ENCODE data around the gene CEP57L1. TPM values are rescaled to one million over a fixed set of nuclear protein-coding genes. Genes with fewer than 3 reads are reported as not detected.
"Not testable (repeated sequence)": the region's sequence is repeated elsewhere in the genome, so short reads cannot be mapped to it uniquely, and the experiment has no call there.

The CEP57L1 gene
- total RNA-seq, 1 donor from 2014 or later, result 22.7 TPM

DNA sequence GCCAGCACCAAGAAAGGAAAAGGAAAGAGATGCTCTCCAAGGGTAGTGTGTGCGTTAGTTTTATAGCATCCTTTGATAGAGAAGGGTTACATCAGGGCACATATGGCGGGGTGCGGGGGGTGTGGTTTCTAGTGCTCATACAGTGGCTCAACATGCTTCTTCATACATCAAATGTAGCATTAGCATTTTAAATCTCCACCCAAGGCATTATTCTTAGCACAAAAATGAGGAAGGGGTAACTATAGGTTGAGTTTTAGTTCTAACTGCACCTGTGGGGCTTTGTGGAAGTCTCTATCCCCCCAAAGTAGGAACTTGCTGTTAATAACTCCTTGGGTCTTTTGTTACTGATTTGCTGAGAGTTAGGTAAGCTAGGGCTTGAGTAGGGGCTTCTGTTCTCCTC lies 89.3 kb downstream of the CEP57L1 start:
- Mint-ChIP-seq H3K27me3 (ENCODE audit: unreplicated experiment) (no peaks in the 10 kb centered on the region), H3K27ac (ENCODE audit: unreplicated experiment) (no peak overlapping the region)

DNA sequence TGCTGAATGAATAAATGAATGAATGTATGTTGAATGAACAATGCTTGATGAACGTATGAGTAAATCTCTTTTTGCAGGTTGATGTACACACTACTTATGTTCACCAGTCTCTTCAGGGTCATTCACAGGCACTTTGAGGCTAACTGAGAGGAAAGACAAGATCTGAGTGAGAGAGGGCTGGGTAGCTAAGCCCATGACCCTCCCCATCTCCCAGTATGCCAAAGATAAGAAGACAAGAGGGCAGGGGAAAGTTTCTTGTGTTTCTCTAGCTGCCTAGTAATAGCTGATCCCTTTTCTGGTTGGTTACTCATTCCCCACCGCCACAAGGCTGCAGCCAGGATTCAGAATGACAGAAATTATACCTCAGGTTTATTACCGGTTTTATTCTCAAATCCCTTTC lies 90.7 kb downstream of the CEP57L1 start:
- no peak overlapping the region for H3K27ac Mint-ChIP-seq (ENCODE audit: unreplicated experiment)
- no peaks in the 10 kb centered on the region for H3K27me3 Mint-ChIP-seq (ENCODE audit: unreplicated experiment)
- no peak overlapping the region for H3K4me3 Mint-ChIP-seq (ENCODE audit: unreplicated experiment)
- TF ChIP-seq, protein P1, sequence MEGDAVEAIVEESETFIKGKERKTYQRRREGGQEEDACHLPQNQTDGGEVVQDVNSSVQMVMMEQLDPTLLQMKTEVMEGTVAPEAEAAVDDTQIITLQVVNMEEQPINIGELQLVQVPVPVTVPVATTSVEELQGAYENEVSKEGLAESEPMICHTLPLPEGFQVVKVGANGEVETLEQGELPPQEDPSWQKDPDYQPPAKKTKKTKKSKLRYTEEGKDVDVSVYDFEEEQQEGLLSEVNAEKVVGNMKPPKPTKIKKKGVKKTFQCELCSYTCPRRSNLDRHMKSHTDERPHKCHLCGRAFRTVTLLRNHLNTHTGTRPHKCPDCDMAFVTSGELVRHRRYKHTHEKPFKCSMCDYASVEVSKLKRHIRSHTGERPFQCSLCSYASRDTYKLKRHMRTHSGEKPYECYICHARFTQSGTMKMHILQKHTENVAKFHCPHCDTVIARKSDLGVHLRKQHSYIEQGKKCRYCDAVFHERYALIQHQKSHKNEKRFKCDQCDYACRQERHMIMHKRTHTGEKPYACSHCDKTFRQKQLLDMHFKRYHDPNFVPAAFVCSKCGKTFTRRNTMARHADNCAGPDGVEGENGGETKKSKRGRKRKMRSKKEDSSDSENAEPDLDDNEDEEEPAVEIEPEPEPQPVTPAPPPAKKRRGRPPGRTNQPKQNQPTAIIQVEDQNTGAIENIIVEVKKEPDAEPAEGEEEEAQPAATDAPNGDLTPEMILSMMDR (IDR thresholded peaks at IDR 0.05; ENCODE audit: partially characterized antibody, unreplicated experiment), result no peak
- no peaks in the 10 kb centered on the region for H3K4me1 Mint-ChIP-seq (ENCODE audit: low read depth, unreplicated experiment)
- DNase-seq, result no peak
- H3K9me3 Mint-ChIP-seq (ENCODE audit: unreplicated experiment), result peaks cover 4% of the 10 kb centered on the region
- H3K36me3 Mint-ChIP-seq (ENCODE audit: unreplicated experiment), result peaks cover 5% of the 10 kb centered on the region

More for the DNA sequence above, 89.3 kb downstream of the CEP57L1 start:
- TF ChIP-seq, protein P1 (IDR thresholded peaks at IDR 0.05; ENCODE audit: partially characterized antibody, unreplicated experiment), result no peak
- no peaks in the 10 kb centered on the region for H3K36me3 Mint-ChIP-seq (ENCODE audit: unreplicated experiment)
- no peaks in the 10 kb centered on the region for H3K4me1 Mint-ChIP-seq (ENCODE audit: low read depth, unreplicated experiment)
- DNase-seq, result no peak
- peaks cover 3% of the 10 kb centered on the region for H3K9me3 Mint-ChIP-seq (ENCODE audit: unreplicated experiment)
- no peak overlapping the region for H3K4me3 Mint-ChIP-seq (ENCODE audit: unreplicated experiment)

DNA sequence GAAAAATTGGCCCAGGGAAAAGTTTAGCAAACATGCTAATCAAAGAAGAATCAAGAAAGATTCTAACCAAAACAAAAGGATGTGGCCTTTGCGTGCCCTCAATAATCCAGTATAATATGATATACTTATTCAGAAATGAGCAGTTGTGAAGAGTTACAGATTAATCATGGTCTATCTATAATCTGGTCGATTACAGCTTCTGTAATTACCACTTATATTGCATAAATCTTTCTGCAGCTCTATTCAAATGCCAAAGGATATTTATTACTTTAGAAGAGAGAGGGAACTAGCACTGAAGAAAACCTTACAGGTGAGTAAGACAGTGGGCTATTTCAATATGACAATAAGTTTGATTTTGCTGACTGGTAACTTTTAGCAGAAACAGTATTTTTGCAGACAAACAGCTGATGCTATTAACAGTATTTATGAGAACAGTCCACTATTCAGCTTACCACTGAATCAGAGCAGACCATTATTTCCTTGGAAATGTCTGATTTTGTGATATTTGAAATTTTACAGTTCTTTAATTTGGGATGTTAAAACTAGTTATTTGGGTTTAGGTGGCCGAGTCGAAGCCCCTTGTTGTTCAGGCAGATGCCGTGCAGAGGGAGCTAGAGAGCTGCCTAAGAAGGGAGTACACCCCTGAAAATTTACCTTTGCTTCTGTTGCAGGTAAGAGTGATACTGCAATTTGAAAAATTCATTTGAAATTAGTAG lies 92.2 kb downstream of the CEP57L1 start:
- peak; percentile 60 for DNase-seq
- TF ChIP-seq, protein P1 (IDR thresholded peaks at IDR 0.05; ENCODE audit: partially characterized antibody, unreplicated experiment), result peak; percentile 71
- no peak overlapping the region for H3K27ac Mint-ChIP-seq (ENCODE audit: unreplicated experiment)
- no peaks in the 10 kb centered on the region for H3K4me1 Mint-ChIP-seq (ENCODE audit: low read depth, unreplicated experiment)
- H3K4me3 Mint-ChIP-seq (ENCODE audit: unreplicated experiment), result no peak overlapping the region
- H3K9me3 Mint-ChIP-seq (ENCODE audit: unreplicated experiment), result peaks cover 7% of the 10 kb centered on the region
- H3K36me3 Mint-ChIP-seq (ENCODE audit: unreplicated experiment), result peaks cover 7% of the 10 kb centered on the region
- H3K27me3 Mint-ChIP-seq (ENCODE audit: unreplicated experiment), result no peaks in the 10 kb centered on the region

GRCh38 chr6:109188115-109188411 lies 92.8 kb downstream of the CEP57L1 start:
- Mint-ChIP-seq H3K27ac (ENCODE audit: unreplicated experiment) (no peak overlapping the region), H3K4me3 (ENCODE audit: unreplicated experiment) (no peak overlapping the region), H3K36me3 (ENCODE audit: unreplicated experiment) (peaks cover 9% of the 10 kb centered on the region), H3K9me3 (ENCODE audit: unreplicated experiment) (peaks cover 8% of the 10 kb centered on the region), H3K4me1 (ENCODE audit: low read depth, unreplicated experiment) (no peaks in the 10 kb centered on the region), H3K27me3 (ENCODE audit: unreplicated experiment) (no peaks in the 10 kb centered on the region)
- TF ChIP-seq, protein P1 (IDR thresholded peaks at IDR 0.05; ENCODE audit: partially characterized antibody, unreplicated experiment), result no peak
- DNase-seq, result no peak

- peaks cover 15% of the 10 kb centered on the region for H3K36me3 Mint-ChIP-seq (ENCODE audit: unreplicated experiment)
- not testable (repeated sequence) for H3K9me3 Mint-ChIP-seq (ENCODE audit: unreplicated experiment); H3K4me1 Mint-ChIP-seq (ENCODE audit: low read depth, unreplicated experiment); H3K27me3 Mint-ChIP-seq (ENCODE audit: unreplicated experiment); H3K27ac Mint-ChIP-seq (ENCODE audit: unreplicated experiment); H3K4me3 Mint-ChIP-seq (ENCODE audit: unreplicated experiment); DNase-seq
These were observed 96.1 kb downstream of the CEP57L1 start for GRCh38 chr6:109191368-109191767.
